Measurements from ENCODE around the gene KCNT2.

The KCNT2 gene

GRCh38 chr1:196450143-196451095, 157.8 kb downstream of the KCNT2 start:
- no peak for DNase-seq (ENCODE audit: low read depth)
- no peak for TF ChIP-seq CTCF (conservative IDR thresholded peaks at IDR 0.05; ENCODE audit: control insufficient read depth, insufficient read depth, low read depth, low read length)
- no peak overlapping the region for H3K4me3 ChIP-seq (ENCODE audit: control insufficient read depth, low read depth, low read length)

- peak; percentile 10 for DNase-seq (ENCODE audit: low read depth)
- H3K4me3 ChIP-seq (ENCODE audit: control insufficient read depth, low read depth, low read length): no peak overlapping the region
- no peak for TF ChIP-seq CTCF (conservative IDR thresholded peaks at IDR 0.05; ENCODE audit: control insufficient read depth, insufficient read depth, low read depth, low read length)
Measured at GRCh38 chr1:196449460-196449859, 158.8 kb downstream of the KCNT2 start.

GRCh38 chr1:196445775-196446174, 162.5 kb downstream of the KCNT2 start:
- H3K4me3 ChIP-seq (ENCODE audit: control insufficient read depth, low read depth, low read length): no peak overlapping the region
- TF ChIP-seq CTCF (conservative IDR thresholded peaks at IDR 0.05; ENCODE audit: control insufficient read depth, insufficient read depth, low read depth, low read length): no peak
- DNase-seq (ENCODE audit: low read depth): no peak

- no peak for DNase-seq (ENCODE audit: low read depth)
- H3K4me3 ChIP-seq (ENCODE audit: control insufficient read depth, low read depth, low read length): no peak overlapping the region
- no peak for TF ChIP-seq CTCF (conservative IDR thresholded peaks at IDR 0.05; ENCODE audit: control insufficient read depth, insufficient read depth, low read depth, low read length)
Measured at GRCh38 chr1:196444634-196445033, 163.6 kb downstream of the KCNT2 start.

- DNase-seq (ENCODE audit: low read depth): no peak
- H3K4me3 ChIP-seq (ENCODE audit: control insufficient read depth, low read depth, low read length): no peak overlapping the region
- no peak for TF ChIP-seq CTCF (conservative IDR thresholded peaks at IDR 0.05; ENCODE audit: control insufficient read depth, insufficient read depth, low read depth, low read length)
Measured at GRCh38 chr1:196442366-196442765, 165.9 kb downstream of the KCNT2 start.

- H3K4me3 ChIP-seq (ENCODE audit: control insufficient read depth, low read depth, low read length): no peak overlapping the region
- no peak for DNase-seq (ENCODE audit: low read depth)
- TF ChIP-seq CTCF (conservative IDR thresholded peaks at IDR 0.05; ENCODE audit: control insufficient read depth, insufficient read depth, low read depth, low read length): no peak
Measured at GRCh38 chr1:196440711-196441110, 167.5 kb downstream of the KCNT2 start.
